NAMALWA (cell line): ENCODE results near the gene ANKLE1.

Experiments
- DNase-seq: peaks from one replicate; pipeline ENCODE4 v3.0.0-alpha.2; 2015; ENCODE audit warnings: low spot score

The ANKLE1 gene

DNA sequence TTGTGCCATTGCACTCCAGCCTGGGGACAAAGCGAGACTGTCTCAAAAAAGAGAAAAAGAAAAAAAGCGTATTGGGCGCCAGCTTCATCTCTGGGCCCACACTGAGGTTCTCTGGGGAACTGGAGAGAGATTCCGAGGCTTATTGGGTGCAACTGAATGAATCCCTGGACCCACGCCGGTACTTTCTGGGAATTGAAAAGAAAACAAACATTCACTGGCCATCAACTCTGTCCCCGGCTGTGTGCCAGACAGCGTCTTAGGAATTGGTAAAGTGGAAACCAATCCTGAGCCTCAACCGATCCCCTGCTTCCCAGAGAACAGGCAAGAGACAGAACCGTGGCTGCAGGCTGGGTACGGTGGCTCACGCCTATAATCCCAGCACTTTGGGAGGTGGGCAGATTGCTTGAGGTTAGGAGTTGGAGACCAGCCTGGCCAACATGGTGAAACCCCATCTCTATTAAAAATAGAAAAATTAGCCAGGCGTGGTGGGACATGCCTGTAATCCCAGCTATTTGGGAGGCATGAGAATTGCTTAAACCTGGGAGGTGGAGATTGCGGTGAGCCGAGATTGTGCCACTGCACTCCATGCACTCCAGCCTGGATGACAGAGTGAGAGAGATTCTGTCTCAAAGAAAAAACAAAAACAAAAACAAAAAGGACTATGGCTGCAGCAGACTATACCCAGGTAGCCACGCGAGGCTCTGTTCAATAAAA is 44.3 kb downstream of the ANKLE1 start:
- no peak for DNase-seq

DNA sequence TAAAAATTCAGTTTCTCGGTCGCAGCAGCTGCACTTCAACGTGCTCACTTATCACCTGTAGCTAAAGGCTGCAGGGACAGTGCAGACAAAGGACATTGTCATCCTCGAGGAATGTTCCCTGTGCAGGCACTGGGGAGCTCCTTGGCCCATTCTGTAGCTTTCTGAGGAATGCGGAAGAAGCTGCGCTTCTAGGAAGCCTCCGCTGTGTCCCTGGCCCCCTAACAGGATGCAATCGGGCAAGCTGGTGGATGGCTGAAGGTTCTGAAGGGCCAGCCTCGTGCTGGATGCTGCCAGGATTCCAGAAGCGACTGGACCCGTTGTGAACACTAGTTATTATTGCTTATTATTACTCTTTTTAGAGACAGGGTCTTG is 44.9 kb downstream of the ANKLE1 start:
- no peak for DNase-seq

DNA sequence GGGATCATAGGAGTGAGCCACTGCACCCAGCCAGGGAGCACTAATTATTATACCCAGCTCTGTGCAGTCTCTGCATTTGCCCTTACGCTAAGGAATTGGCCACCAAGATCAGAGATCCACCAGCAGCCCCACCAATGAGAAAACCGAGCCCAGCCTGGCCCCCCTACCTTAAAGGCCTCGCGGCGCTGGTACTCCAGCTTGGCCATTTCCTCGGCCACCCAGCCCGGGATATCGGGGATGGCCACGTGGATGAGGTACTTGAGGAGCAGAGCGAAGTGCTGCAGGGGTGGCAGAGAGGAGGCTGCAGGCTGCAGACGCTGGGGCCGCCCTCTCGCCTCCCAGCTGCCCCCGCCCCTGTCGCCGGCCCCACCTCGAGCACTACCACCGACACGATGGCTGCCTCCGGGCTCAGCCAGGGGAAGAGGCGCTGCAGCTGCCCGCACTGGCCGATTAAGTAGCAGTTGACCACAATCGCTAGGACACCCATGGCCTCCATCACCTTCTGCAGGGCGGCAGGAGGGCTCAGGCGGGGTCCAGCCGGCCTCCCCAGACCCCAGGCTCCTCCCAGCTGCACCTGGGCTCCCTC is 45.5 kb downstream of the ANKLE1 start:
- DNase-seq, result no peak

- DNase-seq, result peak; percentile 43
Measured at GRCh38 chr19:17327654-17328516, 46.2 kb downstream of the ANKLE1 start.

DNA sequence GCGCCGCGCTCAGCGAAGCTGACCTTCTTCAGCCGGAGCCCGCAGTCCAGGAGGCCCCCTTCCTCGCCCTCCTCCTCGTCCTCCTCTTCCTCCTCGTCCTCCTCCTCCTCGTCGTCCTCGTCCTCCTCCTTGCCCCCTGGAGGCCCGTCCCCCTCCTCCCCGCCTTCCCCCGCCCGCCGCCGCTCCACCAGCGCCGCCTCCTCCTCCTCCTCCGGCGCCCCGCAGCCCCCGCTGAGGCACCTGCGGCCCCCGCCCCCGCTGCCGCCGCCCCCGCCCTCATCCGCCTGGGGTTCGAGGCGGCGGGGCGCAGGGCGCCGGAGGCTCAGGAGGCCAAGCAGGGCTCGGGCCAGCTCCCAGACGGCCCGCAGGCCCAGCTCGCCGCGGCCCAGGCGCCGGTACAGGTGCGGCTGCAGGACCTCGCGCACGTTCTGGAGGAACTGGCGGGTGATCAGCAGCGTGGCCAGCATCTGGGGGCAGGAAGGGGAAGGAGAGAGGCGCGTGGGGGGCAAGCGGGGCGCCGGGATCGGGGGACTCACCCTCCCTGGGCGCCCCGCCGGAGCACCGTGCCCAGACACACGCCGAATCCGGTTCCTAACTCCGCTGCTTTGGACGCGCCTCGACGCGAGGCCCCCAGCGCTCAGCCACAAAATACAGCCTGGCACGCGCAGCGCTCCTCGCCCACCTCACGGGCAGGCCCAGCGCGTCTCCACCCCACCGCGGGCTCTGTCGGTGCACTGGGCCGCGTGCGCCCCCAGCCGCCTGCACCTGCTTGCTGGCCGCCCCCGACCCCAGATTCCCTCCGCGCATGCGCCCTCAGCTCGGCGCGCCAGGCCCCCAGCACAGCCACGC is 47.0 kb downstream of the ANKLE1 start:
- DNase-seq, result no peak

- no peak for DNase-seq
Measured at GRCh38 chr19:17329366-17330261, 47.9 kb downstream of the ANKLE1 start.

GRCh38 chr19:17330262-17331044 is 48.8 kb downstream of the ANKLE1 start:
- DNase-seq, result no peak

- peak; percentile 26 for DNase-seq
Measured at GRCh38 chr19:17331045-17331558, 49.4 kb downstream of the ANKLE1 start.

DNA sequence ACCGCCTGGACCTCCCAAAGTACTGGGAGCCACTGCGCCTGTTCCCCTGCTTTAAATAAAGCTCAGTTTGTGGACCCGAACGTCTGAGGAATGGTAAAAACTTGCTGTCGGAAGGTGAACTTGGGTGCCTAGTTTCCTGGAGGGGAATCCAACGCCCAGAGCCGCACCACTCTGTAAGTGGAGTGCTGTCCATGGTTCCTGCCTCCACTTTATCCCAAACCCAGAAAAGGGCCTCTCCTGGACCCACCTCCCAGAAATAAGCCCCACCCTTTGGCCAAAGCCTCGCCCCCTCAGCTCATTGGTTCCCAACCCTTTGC is 50.6 kb downstream of the ANKLE1 start:
- DNase-seq, result no peak

DNA sequence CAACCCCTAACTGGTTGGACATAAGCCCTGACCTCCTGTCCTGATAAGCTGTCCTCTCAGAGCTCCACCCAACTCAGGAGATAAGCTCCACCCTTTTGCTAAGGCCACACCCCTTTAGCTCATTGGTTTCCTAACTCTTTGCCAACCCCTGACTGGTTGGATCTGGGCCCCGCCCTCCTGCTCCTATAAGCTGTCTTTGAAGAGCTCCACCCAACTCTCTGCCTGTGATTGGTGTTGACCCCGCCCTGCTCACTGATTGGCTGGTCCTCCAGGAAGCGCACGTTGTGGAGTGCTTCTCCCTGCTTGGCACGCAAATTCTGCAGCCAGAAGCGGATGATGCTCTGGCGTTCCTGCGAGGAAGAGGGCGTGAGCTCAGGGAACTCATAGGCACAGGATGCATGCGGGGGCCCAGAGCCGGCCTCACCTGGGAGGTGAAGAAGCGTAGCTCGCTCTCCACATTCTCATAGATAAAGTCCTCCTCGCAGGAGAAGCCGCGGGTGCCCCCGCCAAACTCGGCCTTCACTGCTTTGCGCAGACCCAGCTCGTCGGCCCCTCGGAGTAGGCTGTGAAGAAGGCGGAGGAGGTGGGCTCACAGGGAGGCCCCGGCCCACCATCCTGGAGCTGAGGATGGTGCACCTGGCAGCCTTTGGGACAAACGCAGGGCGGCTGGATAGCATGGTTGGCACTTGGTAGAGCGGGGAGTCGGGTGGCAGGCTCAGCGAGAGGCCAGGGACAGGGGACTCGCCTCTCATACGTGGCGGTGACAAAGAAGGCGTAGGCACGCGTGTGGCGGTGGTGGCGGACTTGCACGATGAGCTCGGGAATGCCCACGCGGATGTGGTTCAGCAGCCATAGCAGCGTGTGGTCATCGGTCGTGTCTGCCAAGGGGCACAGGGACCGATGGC is 51.2 kb downstream of the ANKLE1 start:
- peak; percentile 99 for DNase-seq

GRCh38 chr19:17333611-17334413 is 52.1 kb downstream of the ANKLE1 start:
- peak; percentile 22 for DNase-seq

GRCh38 chr19:17334414-17335409 is 53.0 kb downstream of the ANKLE1 start, which contains the start of gene ANO8:
Gene ANO8, minus strand, starts transcription at chr19:17334855. Its CDS starts 185 bp downstream, at chr19:17334670.
- DNase-seq, result peak; percentile 91

DNA sequence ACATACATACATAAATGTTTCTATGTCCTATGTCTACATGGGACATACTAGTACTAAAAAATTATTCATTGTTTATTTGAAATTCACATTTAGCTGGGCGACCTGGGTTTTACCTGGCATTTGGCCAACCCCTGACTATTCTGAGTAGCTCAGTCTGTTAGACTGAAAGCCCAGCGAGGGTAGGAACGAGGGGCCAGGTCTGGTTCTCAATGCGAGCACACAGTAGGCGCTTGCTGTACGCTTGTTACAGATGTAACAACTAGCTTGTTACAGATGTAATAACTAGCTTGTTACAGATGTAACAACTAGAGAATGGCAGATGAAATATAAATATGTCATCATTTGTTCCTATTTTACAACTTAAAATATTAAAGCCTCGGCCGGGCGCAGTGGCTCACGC is 53.9 kb downstream of the ANKLE1 start:
- DNase-seq, result no peak
